Fibroblast of villous mesenchyme (primary cell): Measurements from ENCODE around the gene RILPL1. TPM values are rescaled to one million over a fixed set of nuclear protein-coding genes. Genes with fewer than 3 reads are reported as not detected.

Source experiments
- DNase-seq: peaks from one replicate; pipeline ENCODE4 v3.0.0-alpha.2; 2010; ENCODE audit warnings: low read depth
- H3K4me3 ChIP-seq: 2 replicates; pipeline ENCODE4 v1.5.1; 2011; ENCODE audit warnings: low read depth, mild to moderate bottlenecking, low read length
- total RNA-seq: library from RNA; depleted of rRNA; stranded (reverse); fragments of >200 nt; gene quantifications from 2 replicates; pipeline ENCODE4 v1.2.3, GENCODE V29; 2012
- TF ChIP-seq, protein P1 (sequence below): IDR thresholded peaks from 2 replicates; pipeline ENCODE4 v1.5.1; 2012; ENCODE audit warnings: low read depth, mild to moderate bottlenecking, low read length; ENCODE audit not compliant: insufficient read depth

RILPL1 gene
- total RNA-seq, 1 donor: 13.4 TPM

DNA sequence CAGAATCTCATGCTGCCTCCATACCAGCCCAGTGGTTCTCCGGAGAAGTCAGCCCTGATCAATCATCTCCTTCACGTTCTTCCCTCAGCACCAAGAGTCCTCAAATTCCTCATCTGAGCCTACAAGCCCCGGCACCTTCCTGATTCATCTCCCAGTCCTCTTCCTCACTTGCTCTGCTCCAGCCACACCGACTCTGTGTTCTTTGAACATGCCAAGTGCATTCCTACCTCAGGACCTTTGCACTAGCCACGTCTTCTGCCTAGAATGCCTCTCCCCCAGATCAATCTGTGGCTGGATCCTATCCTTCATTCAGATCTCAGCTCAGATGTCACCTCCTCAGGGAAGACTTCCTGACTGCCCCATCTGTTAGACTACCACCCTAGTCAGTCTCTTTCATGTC is 4.7 kb downstream of the RILPL1 start:
- DNase-seq: no peak
- TF ChIP-seq, protein P1, sequence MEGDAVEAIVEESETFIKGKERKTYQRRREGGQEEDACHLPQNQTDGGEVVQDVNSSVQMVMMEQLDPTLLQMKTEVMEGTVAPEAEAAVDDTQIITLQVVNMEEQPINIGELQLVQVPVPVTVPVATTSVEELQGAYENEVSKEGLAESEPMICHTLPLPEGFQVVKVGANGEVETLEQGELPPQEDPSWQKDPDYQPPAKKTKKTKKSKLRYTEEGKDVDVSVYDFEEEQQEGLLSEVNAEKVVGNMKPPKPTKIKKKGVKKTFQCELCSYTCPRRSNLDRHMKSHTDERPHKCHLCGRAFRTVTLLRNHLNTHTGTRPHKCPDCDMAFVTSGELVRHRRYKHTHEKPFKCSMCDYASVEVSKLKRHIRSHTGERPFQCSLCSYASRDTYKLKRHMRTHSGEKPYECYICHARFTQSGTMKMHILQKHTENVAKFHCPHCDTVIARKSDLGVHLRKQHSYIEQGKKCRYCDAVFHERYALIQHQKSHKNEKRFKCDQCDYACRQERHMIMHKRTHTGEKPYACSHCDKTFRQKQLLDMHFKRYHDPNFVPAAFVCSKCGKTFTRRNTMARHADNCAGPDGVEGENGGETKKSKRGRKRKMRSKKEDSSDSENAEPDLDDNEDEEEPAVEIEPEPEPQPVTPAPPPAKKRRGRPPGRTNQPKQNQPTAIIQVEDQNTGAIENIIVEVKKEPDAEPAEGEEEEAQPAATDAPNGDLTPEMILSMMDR: no peak
- no peak overlapping the region for H3K4me3 ChIP-seq

DNA sequence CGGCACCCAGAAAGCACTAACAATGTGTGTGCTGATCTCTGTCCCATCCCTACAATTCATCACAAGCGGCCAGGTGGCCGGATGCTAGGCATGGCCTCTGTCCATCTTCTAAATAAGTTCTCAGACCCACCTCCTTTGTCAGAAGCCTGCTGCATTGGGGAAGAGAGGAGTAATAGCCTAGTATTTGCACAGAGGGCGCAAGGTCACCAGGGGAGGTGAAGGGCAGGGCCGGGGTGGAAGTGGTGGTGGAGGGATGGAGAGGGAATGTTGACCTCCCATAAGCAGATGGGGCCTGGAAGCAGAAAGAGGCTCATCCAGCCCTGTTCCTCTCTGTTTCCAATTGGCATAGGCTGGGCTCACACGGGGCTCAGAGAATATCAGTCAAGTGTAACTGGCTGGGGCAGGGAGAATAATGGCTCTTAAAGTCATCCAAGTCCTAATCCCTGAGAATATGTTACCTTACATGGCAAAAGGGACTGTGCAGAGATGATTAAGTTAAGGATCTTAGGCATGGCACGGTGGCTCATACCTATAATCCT is 6.9 kb downstream of the RILPL1 start:
- no peak for DNase-seq
- H3K4me3 ChIP-seq: no peak overlapping the region
- TF ChIP-seq, protein P1: no peak

DNA sequence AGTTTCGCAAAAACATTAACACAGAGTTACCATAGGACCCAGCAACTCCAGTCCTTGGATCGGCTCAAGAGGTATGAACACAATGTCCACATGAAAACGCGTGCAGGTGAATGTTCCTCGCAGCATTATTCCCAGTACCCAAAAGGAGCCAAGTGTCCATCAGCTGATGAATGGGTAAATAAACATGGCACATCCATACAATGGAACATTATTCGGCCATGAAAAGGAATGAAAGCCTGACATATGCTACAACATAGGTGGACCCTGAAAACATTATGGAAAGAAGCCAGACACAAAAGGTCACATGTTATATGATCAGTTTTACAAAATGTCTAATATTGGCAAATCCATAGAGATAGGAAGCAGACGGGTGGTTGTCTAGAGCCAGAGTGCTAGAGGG is 9.1 kb downstream of the RILPL1 start:
- no peak for DNase-seq
- no peak overlapping the region for H3K4me3 ChIP-seq
- TF ChIP-seq, protein P1: no peak

DNA sequence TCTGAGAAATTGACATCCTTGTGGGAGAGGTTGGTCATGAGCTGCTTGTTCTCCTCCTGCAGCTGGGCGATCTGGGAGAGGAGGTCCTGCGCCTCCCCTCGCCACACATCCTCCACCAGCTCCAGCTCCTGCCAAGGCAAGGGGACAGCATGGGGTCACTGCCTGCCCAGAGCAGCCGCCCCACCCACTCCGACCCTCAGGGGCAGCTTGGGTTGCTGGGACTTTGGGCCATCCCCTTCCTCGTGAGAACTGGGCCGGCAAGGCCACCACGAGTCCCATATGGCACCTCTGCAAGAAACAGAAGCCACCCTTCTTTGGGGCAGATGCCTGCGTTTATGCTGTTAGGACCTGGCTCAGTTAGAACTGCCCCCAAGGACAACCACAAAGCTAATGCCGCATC is 10.0 kb downstream of the RILPL1 start:
- H3K4me3 ChIP-seq: no peak overlapping the region
- TF ChIP-seq, protein P1: no peak
- no peak for DNase-seq

DNA sequence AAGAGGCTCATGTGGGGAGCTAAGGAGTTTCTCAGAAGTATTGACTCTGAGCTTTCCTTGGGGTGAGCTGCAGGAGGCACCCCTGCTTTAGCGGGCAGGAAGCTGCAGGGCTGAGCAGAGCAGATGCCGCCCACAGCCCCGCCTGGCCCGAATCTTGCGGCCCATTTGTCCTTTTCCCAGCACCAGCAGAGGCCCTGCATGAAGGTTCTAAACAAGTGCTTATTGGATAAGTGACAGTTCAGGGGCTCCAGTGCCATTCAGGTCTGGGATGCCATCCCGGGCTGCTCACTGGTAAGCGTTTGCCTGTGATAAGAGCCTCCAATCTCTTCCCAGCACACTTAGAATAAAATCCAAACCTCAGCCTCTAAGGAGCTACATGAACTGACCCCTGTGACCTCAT is 11.4 kb downstream of the RILPL1 start:
- TF ChIP-seq, protein P1: no peak
- H3K4me3 ChIP-seq: no peak overlapping the region
- DNase-seq: no peak

DNA sequence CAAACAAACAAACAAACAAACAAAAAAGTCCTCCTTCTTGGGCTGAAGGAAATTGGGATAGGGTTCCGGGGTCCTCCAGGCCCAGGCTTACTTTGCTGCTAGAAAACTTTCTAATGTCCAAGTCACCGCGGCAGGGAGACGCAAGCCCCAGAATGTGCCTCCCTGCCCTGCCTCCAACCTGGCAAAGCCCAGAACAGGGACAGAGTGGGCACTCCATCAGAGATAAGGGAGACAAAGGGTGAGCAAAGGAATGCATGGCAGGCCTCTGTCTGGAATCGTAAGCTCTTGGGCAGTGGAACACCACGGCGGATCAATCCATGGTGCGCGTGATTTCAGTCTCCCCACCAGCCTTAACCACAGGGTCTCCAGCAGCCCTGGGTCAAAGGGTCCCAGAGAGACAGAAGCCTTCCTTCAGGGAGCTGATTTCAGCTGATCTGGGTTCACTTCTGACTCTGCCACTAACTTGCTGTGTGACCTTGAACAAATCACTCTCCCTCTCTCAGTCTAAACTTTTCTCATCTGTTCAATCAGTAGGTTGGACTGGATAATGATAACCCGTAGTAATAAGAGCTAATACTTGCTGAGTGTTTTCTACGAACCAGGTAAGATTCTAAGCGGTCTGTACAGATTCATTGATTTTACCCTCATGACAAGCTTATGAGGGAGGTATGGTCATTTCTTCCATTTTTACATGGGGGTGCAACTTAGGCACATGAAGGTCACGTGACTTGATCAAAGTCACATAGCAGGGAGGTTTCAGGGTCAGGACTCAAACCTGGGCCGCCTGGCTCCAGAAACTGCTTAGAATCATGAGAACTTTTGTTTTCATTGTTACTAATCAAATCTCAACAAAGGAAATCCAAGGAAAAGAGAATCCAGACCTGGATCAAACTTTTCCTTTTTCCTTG is 12.7 kb downstream of the RILPL1 start:
- H3K4me3 ChIP-seq: no peak overlapping the region
- TF ChIP-seq, protein P1: no peak
- no peak for DNase-seq
